ENCODE measurements around the gene PRLHR. TPM values are rescaled to one million over a fixed set of nuclear protein-coding genes. Genes with fewer than 3 reads are reported as not detected.

The PRLHR gene
- total RNA-seq: not detected

DNA sequence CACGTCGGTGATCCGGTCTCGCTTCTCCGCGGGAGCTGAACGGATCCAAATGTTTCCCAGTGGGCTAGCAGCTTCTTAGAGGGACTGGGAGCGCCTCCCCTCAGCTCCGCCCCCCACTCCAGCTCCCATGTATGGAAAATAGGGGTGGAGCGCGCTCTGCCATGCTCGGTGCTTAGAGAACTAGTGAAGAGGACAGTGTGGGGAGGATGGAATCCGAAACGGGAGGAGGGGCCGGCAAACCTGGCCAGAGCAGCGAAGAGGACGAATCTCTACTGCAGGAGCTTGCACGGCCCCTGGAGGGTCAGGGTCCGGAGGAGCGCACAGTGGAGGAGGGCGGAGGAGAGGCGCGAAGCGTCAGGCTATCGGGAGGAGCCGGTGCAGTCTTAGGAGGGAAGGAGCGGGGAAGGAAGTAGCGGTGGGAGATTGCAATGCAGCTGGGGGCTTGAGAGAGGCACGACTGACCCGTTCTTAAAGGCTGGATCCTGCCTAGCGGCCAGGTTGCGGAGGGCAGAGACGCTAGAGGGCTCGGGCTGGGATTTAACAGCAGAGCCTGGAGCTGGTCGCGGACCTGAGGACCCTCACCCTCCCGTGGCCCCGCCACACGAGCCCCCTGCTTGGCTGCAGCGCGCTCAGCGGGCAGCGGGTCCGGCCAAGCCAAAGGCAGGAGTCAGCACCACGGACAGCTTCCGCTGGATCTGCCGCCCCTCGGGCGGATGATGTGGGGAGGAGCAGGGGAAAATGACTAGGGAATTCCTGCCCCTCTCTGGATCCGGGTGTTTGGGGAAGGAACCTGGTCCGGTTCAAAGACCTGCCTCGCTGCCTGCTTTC, at the start of gene PRLHR:
TSS of gene PRLHR (minus strand) at position 51 of the 828 bp plus-strand sequence. CDS start 404 bp downstream, outside the sequence.
- H3K4me1 ChIP-seq: no peaks in the 10 kb centered on the region
- ATAC-seq: no peak
- TF ChIP-seq, protein P1, sequence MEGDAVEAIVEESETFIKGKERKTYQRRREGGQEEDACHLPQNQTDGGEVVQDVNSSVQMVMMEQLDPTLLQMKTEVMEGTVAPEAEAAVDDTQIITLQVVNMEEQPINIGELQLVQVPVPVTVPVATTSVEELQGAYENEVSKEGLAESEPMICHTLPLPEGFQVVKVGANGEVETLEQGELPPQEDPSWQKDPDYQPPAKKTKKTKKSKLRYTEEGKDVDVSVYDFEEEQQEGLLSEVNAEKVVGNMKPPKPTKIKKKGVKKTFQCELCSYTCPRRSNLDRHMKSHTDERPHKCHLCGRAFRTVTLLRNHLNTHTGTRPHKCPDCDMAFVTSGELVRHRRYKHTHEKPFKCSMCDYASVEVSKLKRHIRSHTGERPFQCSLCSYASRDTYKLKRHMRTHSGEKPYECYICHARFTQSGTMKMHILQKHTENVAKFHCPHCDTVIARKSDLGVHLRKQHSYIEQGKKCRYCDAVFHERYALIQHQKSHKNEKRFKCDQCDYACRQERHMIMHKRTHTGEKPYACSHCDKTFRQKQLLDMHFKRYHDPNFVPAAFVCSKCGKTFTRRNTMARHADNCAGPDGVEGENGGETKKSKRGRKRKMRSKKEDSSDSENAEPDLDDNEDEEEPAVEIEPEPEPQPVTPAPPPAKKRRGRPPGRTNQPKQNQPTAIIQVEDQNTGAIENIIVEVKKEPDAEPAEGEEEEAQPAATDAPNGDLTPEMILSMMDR (IDR thresholded peaks at IDR 0.05 in 4 of 5, conservative IDR thresholded peaks at IDR 0.05 in 1 of 5): no peak
- TF ChIP-seq POLR2A (IDR thresholded peaks at IDR 0.05): no peak
- H3K4me3 ChIP-seq: peak within 1 kb of the TSS in 1 of 4 donors; percentile 2
- H3K36me3 ChIP-seq: no peaks in the 10 kb centered on the region
- no peaks in the 10 kb centered on the region for H3K9me3 ChIP-seq
- H3K27ac ChIP-seq: no peak within 1 kb of the TSS
- no peak for DNase-seq
- intact Hi-C loops (cut with DNase I; ENCODE audit: low total_unique reads): no loop called here
- in situ Hi-C loops (cut with MboI; ENCODE audit: low sequenced_read_pairs in 4 of 4): no loop called here
- H3K27me3 ChIP-seq: peaks cover 42 to 73% (median 57%) of the 10 kb centered on the region in 3 donors

DNA sequence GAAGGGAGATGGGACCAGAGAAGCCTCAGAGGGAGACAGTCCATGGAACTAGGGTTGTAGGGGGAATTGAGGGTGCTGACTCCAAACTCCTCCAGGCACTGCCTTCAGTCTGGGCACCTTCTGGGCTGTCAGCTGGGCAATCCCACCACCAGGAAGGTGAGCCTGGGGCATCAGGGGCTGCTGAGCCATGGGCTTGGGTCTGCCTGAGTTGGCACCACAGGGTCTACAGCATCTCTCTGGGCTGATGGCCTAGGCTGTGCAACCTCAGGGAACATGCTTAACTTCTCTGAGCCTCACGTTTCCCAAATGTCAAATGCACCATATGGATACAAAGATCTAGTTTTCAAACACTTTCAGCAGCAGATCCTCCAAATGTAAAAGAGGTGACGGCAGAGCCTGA, 46.8 kb upstream of the PRLHR start:
- no peak for DNase-seq
- Histone ChIP-seq H3K4me1 (no peaks in the 10 kb centered on the region), H3K27me3 (no peaks in the 10 kb centered on the region), H3K27ac (no peak overlapping the region), H3K4me3 (no peak overlapping the region), H3K36me3 (no peaks in the 10 kb centered on the region), H3K9me3 (no peaks in the 10 kb centered on the region)
- ATAC-seq: no peak
- in situ Hi-C loops (cut with MboI; ENCODE audit: low sequenced_read_pairs in 4 of 4): no loop called here
- intact Hi-C loops (cut with DNase I; ENCODE audit: low total_unique reads): no loop called here
- TF ChIP-seq POLR2A (IDR thresholded peaks at IDR 0.05): no peak
- TF ChIP-seq, protein P1 (IDR thresholded peaks at IDR 0.05 in 4 of 5, conservative IDR thresholded peaks at IDR 0.05 in 1 of 5): no peak

DNA sequence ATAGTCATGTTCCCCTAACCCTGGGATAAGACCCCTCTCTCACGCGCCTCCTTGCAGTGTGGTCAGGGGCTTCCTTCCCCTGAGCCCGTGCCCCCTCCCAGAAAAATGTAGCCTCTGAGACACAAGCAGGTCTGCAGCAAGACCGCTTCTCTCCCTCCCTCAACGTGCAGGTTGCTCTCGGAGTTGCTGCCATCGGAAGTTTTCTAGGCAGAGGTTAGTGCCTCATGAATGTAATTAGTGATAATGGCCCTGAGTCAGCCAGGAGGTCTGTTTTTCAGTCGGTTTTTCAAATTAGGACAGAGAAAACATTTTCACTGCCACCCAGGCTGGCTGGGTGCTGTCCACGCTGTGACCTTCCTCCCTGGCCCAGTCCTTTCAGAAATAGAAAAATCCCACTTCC, 43.2 kb upstream of the PRLHR start:
- TF ChIP-seq, protein P1 (IDR thresholded peaks at IDR 0.05 in 4 of 5, conservative IDR thresholded peaks at IDR 0.05 in 1 of 5): no peak
- no peak for TF ChIP-seq POLR2A (IDR thresholded peaks at IDR 0.05)
- DNase-seq (no peak), ATAC-seq (no peak)
- Histone ChIP-seq H3K27ac (no peak overlapping the region), H3K4me3 (no peak overlapping the region), H3K4me1 (no peaks in the 10 kb centered on the region), H3K27me3 (no peaks in the 10 kb centered on the region), H3K9me3 (no peaks in the 10 kb centered on the region), H3K36me3 (no peaks in the 10 kb centered on the region)
- intact Hi-C loops (cut with DNase I; ENCODE audit: low total_unique reads): no loop called here
- in situ Hi-C loops (cut with MboI; ENCODE audit: low sequenced_read_pairs in 4 of 4): no loop called here

DNA sequence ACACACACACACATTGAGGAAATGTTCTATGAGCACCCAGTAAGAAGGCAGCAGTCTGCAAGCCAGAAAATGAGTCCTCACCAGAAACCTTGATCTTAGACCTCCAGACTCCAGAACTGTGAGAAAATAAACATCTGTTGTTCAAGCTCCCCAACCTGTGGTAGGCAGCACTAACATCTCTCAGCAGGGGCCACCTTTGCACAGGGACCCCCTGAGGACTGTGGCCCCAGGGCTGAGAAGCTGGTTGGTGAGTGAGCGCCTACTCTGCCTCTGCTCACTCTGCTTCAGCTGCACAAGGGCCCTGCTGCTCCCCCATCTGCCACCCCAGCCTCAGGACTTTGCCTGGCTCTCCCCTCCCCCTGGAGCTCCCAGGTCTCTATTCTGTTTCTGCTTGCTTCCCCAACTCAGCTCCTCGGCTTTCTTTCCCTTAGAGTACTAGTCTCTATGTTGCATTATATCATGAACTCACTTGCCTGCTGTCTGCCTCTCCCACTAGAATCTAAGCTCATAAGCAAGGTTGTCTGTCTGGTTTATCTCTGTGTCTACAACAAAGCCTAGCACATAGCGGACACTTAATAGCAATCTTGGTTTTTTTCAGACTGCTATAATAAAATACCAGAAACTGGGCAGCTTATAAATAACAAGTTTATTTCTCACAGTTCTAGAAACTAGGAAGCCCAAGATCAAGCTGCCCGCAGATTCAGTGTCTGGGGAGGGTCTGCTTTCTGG, 40.4 kb upstream of the PRLHR start:
- H3K4me3 ChIP-seq: no peak overlapping the region
- ATAC-seq (no peak), DNase-seq (no peak)
- H3K4me1 ChIP-seq: no peaks in the 10 kb centered on the region
- H3K9me3 ChIP-seq: no peaks in the 10 kb centered on the region
- TF ChIP-seq, protein P1 (IDR thresholded peaks at IDR 0.05 in 4 of 5, conservative IDR thresholded peaks at IDR 0.05 in 1 of 5): no peak
- TF ChIP-seq POLR2A (IDR thresholded peaks at IDR 0.05): no peak
- in situ Hi-C loops (cut with MboI; ENCODE audit: low sequenced_read_pairs in 4 of 4) (no loop called here), intact Hi-C loops (cut with DNase I; ENCODE audit: low total_unique reads) (no loop called here)
- no peak overlapping the region for H3K27ac ChIP-seq
- H3K27me3 ChIP-seq: no peaks in the 10 kb centered on the region
- H3K36me3 ChIP-seq: no peaks in the 10 kb centered on the region
